EH (cell line): ENCODE data around the gene ZBP1.
A peak's percentile ranks its signal among the peaks of the same experiment; 100 is the strongest.

Experiments
- DNase-seq: peaks from one replicate; pipeline ENCODE4 v3.0.0-alpha.2; 2015; ENCODE audit warnings: low read depth

Gene ZBP1

DNA sequence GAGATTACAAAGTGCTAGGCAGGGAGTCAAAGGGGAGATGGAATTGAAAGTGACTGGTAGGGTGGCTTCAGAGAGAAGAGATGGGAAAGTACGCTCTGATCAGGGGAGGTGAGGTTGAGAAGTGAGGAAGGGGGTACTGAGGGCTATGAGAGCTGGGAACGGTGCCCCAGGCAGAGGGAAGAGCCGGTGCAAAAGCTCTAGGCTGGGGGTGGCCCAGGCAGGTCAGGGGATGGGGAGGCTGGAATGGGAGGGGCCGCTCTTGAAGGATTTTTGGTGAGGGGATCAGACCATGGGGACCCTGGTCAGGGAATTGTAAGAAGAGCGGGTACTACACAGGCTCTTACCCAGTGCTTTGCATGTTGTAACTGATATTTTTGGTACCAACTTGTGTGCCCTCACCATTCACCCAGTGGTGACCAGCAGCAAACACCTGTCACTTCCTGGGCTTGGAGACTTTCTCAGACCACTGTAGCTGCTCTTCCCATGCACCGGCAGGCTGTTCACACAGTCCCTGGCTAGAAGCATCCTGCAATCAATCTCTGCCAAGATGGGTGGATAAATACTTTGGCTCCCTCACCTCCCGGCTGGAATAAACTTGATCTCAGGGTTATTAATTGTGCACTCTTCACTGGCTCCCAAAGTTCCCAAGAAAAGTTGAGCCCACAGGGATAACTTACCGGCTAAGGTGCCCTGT lies 35.3 kb downstream of the ZBP1 start:
- no peak for DNase-seq

DNA sequence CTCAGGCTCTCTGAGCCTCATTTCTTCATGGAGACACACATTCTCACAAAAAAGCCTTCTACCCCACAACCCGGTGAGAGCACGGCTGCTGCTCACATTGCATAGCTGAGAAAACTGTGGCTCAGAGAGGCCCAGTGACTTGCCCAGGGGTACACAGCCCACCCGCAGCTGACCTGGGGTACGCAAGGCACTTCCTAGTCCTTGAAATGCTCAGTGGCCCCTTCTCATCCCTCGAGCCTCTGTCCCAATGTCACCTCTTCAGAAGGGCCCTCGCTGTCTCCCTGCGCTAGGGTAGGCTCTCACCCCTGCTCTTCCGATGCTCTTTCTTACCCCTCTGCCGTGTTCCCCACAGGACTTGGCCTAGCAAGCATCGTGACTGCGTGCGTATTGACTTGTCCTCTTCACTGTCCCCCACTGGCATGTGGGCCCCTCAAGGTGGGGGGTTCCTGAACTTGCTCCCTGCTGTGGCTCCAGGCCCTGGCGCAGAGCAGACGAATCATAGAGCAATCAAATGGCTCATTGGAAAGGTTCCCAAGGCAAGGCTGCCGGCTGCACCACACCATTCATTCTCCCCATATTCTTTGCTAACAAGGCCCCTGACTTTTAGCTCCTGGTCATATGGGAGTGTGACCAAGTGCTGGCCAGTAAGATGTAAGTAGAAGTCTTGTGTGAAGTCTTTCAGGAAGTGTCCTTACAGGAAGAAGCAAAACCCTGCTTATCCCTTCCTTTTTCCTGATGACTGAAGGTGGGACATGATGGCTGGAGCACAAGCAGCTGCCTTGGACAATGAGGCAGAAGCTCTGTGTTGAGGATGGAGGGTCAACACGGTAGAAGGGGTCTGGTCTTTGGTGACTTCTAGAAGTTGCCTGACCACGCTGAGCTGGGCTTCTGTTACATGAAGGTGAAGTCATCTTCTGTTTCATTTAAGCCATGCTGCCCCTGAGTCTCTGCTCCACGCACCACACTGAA lies 36.7 kb downstream of the ZBP1 start:
- no peak for DNase-seq

DNA sequence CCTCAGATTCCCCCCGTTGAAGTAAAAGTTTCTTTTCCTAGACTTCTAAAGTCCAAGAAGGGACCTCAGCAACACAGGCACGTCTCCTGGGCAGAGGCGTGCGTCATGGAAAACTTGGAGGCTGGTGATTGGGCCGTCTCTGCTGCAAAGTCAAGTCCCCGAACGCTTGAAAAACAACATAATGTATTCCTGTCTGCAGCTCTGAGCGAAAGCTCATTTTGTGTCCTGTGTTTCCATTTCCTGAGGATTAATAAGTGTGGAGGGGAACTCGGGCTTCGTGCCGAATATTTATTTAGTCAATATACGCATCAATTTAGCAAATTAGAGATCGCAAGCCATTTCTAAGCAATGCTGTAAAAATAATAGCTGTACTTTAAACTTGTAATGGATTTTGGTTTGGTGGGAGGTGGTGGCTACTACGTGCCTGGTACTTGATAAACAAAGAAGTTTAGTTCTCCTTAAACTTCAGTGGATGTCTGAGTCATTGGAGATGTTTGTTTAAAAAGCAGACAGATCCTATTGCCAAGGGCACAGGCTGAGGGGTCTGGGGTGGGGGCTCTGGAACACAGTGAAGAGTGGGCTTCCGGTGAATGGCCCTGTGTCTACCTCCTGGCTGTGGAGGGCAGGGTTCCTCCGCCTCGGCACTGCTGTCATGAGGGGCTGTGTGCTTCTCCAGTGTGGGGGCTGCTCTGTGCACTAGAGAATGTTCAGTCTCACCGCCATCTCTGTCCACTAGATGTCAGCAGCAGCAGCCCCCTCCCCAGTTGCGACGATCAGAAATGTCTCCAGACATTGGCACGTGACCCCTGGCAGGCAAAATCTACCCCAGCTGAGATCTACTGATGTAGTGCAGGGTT lies 37.6 kb downstream of the ZBP1 start:
- DNase-seq = peak; percentile 46

DNA sequence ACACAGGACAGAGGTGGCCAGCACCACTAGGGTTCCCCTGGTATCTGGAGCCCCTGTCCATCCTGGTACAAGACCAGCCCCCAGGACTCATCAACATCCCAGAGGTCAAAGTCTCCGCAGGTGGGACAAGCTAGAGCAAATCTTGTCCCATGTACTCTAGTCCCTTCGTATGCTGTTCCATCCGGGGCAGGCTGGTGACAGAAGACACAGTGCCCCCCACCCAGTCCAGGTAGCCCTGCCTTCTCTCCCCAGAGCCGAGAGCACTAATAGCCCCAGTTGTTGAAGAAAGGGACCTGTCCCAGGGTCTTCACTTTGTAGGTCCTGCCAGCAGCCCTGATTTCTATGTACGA lies 38.2 kb downstream of the ZBP1 start:
- DNase-seq = no peak

DNA sequence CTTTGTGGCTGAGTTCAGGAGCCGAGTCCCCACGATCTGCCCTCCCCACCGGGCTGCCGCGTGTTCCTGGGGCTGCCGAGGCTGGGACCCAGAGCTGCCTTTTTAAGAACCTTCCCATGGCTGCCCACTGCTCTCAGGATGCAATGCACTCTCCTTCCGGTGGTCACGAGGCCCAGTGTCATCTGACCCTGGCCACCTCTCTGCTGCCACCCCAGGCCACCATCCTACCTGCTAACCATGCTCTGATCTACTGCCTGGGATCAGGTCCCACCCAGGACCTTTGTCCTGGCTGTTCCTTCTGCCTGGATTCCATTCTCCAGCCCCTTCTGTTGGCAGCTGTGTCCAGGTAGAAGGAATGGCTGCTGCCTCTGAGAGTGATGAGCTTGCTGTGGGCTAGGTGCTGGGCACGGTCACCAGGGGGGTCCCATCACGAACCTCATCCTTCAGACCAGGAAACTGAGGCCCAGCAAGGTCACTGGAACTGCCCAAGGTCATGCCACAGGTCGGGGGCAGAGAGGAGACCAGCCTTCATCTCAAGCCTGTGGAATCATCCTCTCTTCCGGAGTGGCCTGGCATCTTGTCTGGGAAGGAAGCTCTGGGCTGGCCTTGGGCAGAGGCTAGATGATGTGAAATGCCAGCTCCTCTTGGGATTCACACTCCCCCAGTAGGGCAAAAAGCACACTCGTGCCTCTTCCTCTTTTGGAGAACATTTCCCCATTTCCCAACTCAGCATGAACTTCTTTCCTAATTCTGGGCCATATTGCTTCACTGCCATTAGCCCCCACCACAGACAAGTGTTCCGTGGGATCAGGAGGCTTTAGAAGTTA lies 38.8 kb downstream of the ZBP1 start:
- DNase-seq = no peak

DNA sequence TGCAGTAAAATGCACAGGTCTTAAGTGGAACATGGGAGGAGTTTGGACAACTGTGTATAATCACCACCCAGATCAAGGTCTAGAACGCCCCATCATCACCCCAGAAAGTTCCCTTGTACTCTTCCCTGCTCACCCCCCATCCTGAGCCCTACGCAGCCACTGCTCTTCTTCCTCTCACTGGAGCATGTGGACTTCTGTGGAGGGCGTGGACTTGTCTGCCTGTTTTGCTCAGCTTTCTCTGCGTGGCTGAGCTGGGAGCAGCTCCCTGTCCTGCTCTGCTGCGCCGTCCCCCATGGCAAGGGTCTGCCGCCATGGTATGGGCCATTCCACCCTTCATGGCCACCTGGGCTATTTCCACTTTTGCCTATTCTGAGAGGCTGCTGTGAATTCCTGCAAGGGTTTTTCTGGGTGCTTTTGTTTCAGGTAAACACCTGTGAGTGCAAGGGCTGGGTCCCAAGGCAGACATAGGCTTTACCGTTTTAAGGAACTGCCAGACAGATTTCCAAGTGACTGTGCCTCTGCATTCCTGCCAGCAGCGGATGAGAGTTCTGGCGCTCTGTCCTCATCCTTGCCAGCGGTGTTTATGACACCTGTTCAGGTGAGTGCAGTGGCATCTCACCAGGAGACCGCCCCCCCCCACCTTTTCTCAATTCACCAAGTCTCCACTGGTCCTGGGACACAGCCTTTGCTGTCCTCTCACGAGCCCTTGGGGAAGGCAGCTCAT lies 39.6 kb downstream of the ZBP1 start:
- no peak for DNase-seq

DNA sequence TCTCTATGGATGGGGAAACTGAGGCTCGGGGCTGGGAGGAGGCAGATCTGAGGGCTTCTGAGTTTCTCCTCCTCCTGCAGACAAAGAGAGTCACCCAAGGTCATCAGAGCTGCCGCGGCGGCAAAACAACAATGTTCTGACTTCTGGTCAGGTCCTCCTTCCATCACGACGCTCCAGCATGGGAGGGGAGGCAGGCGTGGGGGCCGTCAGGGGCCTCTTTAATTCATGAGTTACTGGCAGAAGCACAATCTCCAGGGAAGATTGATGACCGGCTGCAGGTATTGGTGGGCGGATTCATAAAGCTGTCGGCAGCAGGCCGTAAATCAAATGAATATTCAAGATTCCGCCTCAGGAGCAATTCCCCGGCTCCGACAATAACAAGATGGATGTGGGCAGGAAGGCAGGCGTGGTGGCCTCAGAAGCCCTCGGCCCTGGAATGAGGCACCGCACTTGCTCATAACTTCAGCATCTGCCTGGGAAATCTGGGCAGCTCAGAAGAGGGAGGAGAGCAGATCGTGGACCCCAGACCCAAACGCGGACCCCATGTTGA lies 40.3 kb downstream of the ZBP1 start:
- DNase-seq = no peak

DNA sequence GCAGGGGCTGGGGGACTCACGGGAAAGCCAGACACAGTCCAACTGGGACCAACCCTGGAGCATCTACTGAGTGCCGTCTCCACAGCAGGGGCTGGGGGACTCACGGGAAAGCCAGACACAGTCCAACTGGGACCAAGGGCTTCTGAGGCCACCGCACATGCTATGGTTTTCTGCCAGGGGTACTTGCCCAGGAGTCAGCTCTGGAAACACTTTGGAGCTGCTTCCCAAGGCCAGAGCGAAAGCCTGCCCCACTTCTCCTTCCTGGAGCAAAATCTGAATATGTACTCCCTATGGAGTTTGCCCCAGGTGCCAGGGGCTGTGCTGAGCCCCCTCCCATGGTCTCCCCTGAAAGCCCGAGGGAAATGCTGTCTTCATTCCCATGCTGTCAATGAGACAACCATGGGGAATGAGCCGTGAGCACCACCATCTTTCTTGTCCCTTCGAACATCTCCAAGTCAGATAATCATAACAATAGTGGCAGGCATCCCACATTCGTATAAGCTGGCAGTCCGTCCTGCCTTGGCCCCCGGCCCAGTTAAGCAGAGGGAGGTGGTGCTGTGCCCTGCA lies 40.8 kb downstream of the ZBP1 start:
- DNase-seq = no peak

DNA sequence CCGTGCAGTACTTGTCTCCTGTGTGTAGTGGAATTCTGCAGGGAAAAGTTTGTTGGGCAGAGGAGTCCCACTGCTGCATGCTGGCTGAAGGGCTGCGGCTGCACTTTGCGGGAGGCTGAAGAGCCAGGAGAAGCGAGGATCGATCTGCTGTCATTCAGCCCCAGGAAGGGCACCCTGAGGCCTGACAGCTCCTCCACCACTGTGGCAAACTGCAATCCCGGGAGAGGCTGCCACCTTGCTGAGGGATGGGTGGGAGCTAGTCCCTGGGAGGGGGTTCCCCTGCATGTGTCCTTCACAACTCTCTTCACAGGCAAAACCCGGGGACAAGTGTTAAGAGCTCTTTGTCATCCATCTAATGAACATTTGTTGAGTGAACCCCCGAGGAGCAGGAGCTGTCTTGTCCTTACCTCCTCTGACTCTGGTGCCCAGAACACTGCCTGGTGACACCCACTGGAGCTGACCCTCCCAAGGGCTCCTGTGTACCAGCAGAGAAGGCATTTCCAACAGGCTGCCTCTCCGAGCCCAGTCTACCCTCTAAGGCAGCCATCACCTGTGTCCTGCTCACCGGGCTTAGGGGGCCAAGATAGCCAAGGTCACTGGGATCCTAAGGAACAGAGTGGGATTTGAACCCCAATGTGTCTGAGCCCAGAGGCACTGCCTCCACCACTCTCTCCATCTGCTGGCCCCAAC lies 41.6 kb downstream of the ZBP1 start:
- DNase-seq = no peak

DNA sequence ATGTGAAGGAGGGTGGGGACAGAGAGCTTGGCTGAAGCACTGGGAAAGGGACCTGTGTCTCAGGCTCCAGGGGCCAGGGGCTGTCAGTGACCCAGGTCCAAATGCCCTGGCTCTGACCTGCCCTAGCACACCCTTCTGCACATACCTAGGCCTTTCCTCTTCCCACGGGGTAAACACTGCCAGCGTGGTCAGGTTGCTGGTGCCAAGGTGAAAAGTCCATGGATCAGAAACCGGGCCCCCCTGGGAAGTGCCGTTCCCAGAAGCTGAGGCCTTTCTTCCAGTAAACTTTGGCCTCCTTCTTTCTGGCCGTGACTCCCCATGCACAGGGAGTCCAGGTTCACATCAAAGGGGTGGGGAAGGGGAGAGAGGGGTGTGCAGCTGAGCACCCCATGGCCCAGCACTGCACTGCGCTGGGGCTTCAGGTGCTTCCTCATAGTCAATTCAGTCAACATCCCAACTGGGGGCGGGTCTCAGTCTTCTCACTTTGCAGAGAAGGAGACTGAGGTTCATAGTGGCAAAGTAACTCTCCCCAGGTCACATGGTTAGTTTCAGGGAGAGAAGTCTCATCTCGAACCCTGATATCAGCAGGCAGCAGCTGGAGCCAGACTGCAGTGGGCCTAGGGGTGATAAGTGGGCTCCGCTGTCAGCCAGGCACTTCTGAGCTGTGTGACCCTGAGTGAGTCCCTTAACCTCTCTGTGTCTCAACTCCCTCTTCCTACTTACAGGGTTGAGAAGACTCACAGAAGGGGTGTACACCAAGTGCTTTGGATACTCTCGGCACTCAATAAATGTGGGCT lies 42.3 kb downstream of the ZBP1 start:
- no peak for DNase-seq

DNA sequence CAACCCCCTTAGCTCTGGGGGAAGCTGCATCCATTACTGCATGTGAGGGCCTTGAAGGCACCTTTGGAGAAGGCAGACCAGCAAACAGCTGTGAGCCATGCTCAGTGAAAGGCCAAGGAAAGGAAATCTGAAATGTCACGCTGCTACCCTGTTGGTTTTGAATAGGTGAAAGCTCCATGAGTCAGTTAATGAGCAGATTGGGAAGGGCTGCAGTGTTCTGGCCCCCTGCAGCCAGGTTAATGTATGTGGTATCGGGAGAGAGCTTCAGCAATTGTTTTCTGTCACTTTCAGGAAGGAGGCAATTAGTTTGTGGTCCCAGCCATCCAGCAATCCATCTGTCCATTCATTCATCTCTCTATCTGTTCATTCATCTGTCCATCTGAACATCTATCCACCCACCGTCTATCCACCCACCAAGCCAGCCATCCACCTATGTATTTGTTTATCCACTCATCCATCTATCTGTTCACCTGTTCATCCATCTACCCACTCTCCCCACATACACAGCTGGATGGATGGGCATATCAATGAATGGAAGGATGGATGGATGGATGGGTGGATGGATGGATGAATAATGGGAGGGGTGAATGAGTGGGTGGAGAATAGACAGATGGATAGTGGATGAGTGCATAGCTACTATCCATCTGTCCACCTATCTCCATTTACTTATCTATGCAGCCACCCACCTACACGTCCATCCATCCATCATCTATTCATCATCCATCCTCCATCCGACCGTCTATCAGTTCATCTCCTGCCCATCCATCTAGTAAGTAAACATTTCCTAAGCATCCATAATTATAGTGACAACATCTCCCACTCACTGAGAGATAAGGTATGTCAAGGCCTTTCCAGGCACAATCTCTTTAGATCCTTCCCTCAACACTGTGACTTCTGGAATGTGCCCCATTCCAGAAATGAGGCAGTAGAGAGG lies 43.3 kb downstream of the ZBP1 start:
- DNase-seq = no peak

DNA sequence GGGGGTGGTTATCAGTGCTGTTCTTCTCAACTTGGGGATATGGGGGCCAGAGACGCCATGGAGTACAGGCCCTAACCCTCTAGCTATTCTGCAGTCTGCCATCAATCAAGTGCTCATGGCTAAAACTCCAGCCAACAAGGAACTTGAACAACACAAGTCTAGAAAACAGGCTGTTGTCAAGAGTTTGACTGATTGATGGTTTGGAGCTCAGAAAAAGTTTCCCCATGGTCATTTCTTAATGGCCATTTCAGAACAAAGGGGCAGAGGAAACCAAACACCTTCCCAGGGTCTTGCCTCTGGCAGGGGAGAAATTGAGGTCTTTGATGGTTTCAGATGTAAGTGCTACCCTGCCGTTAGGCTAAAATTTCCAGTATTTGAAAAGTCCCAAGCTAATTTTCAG lies 44.2 kb downstream of the ZBP1 start:
- no peak for DNase-seq

DNA sequence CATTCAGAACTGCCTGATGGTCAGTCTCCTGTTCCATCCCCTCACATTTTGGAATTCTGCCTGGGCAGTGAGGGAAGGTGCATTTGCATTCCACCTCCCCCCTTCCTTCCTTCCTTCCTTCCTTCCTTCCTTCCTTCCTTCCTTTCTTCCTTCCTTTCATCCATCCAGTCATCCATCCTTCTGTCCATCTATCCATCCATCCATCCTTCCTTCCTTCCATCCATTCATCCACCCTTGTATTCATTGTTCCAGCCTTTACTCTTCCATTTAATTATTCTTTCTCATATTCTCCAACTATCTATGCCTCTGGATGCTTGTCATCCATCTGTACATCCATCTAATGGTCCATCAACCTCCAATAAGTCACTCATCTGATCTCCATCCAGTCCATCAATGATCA lies 45.3 kb downstream of the ZBP1 start:
- no peak for DNase-seq

DNA sequence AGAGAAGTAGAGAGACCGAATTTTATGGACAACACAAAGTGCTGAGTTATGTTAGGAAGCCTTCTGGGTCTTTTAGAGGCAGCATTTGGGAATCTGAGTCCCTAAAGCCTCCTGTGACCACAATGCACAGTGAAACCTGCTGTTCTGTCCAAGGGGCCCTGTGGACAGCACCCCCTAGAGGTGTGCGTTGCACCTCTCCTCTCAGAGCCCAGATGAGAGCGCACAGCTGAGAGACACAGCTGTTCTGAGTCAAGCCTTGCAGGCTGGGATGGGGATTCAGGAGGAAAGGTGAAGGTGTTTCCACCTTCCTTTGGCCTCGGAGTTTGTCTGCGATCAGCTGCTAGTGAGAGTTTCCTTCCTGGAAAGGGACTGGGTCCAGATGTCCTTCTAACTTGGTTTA lies 46.3 kb downstream of the ZBP1 start:
- DNase-seq = no peak

DNA sequence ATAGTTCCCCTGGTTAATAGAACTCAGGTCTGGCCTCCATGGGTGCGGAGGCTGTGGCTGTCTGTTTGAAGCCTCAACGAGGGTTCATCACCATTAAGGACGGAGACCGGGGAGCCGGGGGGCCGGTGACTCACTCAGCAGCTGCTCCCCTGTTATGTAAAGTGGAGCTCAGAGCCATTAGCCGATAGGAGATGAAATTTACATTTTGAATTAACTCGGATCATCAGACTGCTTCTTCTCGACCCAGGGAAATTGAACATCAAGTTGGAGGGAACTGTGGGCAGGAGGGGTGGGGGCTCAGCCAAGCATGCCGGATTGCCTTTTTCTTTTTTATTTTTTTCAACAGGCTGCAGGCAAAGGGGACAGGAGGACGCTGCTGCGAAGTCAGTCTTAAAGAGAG lies 47.0 kb downstream of the ZBP1 start:
- DNase-seq = no peak

DNA sequence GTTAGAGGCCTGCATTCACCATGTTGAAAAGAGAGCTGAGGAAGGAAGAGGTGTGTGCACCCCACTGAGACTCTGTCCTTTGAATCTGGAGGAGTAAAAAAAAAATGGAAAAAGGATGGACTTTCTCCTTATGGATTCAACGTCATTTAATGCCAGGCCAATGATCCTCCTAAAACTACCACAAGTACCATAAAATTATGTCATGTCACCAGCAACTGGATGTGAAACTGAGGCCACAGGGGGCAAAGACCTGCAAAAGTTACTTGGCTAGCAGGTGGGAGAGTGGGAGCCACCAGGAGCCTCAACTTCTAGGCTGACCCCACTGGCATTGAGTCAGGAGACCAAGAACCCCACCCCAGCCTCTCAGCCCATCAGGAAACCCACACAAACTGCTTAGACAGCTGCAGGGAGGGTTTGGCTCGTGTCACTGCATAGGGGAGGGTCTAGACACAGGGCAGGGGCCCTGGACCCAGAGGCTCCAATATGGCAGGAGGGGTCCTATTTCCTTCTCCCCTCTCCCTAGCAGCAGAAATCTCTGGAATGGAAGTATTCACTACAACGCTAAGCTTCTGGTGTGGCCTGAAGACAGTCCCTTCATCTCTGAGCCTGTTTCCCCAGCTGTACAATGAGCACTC lies 48.3 kb downstream of the ZBP1 start:
- DNase-seq = no peak

DNA sequence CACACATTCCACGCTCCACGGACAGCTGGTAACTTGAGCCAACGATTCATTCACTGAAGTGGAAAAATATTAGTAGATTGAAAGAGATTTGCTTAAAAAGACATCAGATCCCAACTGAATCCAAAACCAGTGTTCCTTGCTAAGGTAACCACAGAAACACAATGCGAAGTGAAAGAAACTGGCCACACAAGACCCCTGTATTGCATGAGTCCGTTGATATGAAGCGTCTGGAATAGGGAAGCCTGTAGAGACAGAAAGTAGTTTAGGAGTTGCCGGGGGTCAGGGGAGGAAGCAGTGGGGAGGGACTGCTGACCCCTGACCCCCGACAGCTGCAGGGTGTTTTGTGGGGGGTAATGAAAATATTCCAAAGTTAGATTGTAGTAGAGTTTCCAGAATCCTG lies 49.3 kb downstream of the ZBP1 start:
- no peak for DNase-seq
